GM18526 (cell line): Measurements from ENCODE around the gene TTC4.

Experiments
- POLR2A ChIP-seq: IDR thresholded peaks from 3 replicates; pipeline ENCODE4 v1.6.1; 2011; ENCODE audit not compliant: insufficient read length; ENCODE audit errors: extremely low read depth

Gene TTC4

DNA sequence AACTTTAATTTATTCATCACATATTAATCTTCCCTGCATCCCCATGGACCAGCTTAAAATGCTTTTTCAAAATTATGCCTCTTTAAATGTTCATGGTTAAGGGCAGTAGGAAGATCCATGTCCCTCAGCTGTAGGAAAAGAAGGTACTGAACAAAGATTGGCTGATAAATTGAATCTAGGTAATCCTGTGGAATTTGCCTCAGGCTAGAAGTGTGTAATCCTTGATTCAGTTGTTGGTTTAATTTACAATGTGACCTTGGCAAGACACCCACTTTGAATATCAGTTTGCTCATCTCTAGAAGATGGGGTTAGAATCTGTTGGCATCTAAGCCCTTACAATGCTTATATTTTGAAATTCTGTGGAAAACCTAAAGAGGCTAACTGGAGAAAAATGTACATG is 6.1 kb downstream of the TTC4 start:
- no peak for TF ChIP-seq POLR2A

DNA sequence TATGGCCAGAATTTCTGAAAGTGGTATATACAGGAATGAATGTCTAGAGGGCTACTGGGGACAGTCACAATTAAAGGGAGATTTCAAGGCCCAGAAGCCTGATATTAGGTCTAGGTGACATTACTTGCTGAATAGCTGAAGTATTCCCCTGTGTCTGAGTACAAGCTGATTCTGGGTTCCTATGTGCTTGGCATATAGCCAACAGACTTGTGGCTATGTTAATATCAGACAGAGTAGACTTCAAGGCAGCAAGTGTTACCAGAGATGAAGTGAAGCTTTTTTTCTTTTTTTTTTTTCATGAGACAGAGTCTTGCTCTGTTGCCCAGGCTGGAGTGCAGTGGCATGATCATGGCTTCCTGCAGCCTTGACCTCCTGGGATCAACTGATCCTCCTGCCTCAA is 8.3 kb downstream of the TTC4 start:
- no peak for TF ChIP-seq POLR2A

GRCh38 chr1:54724771-54725170 is 9.1 kb downstream of the TTC4 start:
- no peak for TF ChIP-seq POLR2A

DNA sequence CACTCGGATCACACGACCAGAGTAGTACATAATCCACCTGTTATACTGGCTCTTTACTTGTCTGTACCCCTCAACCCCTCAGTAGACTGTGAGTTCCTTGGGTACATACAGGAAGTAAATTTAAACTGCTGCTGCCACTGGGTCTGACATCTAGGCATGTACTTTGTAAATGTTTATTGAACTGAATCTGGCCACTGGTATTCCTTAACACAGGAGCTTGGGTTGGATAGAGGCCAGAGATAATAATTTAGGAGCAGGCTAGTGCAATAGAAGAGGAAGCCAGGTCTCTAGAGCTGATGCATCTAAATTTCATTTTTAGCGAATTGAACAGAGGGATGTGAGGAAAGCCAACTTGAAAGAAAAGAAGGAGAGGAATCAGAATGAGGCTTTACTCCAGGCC is 12.4 kb downstream of the TTC4 start:
- TF ChIP-seq POLR2A, result no peak

DNA sequence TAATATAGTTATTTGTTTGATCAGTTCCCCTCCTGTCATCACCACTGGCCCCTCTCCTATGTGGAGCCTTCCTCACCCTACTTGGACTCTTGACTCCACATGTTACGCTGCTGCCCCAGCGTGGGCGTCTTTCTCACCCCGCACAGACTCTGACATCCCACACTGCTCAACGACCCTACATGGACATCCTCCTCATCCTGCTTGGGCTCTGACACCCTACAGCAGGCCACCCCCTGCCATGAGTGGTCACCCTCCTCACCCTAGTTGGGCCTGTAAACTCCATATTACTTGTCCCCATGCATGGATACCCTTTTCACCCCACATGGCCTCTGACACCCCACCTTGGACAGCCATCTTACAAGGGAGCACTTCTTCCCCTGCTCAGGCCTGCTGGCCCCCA is 21.0 kb downstream of the TTC4 start:
- TF ChIP-seq POLR2A, result no peak

- TF ChIP-seq POLR2A, result no peak
Observed at GRCh38 chr1:54738244-54738643, 22.6 kb downstream of the TTC4 start.

DNA sequence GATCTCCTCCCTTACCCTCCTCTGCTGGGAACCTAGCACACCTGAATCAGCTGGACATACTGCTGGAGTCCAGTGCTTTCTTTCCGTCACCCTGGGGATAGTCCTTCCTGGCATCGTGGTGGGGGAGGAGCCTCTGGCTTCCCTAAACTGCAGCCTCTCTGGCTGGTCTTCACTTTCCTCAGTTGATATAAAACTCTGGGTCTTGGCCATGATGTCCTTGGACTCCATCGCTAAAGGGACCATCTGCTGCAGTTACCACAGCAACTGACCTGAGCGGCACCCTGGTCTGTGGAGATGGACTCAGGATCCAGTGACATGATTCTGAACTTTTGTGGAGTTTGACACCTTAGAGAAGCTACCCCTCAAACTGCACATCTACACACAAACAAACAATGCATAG is 25.9 kb downstream of the TTC4 start:
- no peak for TF ChIP-seq POLR2A

- TF ChIP-seq POLR2A, result no peak
Observed at GRCh38 chr1:54742282-54742681, 26.6 kb downstream of the TTC4 start.

DNA sequence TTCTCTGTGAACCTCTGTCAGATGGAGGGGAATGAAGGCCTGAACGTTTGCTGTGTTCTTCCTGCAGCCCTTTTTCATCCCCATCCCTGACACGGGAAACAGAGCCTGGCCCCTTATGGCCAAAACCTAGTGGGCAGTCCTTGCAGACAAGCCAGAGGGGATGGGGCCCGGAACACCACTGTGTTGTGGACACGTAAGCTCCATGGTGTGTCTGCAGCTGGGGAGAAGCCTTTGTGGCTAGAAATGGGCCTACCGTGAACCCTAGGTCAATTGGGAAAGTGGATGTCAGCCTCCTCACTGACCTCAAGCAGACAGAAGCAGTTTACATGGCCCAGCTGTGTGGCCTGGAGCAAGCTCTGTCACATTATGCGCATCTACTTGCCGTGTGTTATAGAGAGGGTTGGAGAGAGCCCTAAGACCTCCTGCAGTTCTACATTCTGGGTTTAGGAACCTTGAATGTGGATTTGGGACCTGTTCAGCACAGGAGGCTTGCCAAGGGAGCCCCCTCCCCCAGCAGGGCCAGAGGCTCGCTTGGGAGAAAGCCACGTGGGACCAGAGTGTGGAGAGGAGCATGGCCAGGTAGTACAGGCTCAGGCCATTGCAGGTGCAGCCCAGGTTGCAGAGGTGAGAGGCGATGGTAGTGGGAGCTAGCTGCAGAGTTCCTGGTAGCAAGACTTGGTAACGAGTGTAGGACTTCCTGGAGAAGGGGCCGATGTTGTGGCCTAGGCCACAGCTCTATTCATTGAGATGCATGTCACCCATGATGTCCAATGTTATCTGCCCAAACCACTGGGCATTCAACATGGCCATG is 28.0 kb downstream of the TTC4 start:
- TF ChIP-seq POLR2A, result no peak

GRCh38 chr1:54744696-54745095 is 29.0 kb downstream of the TTC4 start:
- no peak for TF ChIP-seq POLR2A

- no peak for TF ChIP-seq POLR2A
Observed at GRCh38 chr1:54745274-54745673, 29.6 kb downstream of the TTC4 start.

- no peak for TF ChIP-seq POLR2A
Observed at GRCh38 chr1:54745864-54746263, 30.2 kb downstream of the TTC4 start.

DNA sequence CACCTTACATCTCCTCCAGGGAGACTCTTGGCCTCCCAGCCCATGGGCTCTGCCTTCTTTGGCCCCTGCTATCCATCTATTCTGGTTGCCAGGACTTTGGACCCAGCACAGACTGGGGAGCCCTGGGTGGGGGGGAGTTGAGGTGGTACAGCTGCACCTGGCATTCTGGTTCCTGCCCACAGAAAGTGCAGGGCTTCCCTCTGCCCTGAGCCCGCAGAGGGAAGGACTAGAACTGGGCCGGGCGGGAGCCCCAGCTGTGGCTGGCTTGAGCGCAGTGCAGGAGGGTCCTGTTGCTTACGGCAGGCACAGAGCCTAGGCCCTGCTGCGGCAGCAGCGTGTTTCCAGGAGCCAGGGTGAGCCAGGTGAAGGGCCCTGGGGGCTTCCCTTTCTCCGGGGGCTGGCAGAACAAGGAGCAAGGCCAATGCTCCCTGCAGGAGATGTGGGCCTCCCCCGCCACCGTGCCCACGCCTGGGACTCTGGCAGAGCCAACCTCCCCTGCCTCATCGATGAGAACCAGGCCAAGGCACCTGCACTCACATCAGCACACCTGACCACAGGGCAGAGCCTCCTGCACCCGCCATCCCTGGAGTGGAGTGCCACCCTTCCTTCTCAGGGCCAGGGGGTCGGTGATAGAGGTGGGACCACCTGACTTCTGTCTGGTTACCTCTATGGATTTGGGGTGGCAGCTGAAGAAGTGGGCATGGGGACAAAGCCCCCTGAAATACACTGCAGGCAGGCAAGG is 32.6 kb downstream of the TTC4 start:
- TF ChIP-seq POLR2A, result no peak

- TF ChIP-seq POLR2A, result no peak
Observed at GRCh38 chr1:54750596-54750995, 34.9 kb downstream of the TTC4 start.

DNA sequence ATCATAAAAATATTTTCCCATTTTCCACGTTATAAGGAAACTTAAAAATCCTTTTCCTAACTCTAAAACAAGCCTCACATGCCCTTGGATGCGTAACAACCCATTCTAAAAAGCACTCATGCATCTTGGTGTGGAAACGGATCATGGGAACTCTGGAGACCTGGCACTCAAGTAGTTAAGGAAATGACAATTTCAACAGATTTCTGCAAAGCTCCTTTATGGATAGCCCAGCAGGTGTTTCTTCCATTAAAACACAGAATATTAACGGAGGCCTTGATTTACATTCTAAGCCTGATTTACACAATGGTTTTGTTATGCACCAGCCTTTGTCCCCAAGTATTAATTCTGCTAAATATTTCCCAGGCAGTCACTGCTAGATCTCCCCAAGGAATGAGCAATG is 35.8 kb downstream of the TTC4 start:
- TF ChIP-seq POLR2A, result no peak

- TF ChIP-seq POLR2A, result no peak
Observed at GRCh38 chr1:54754045-54754444, 38.4 kb downstream of the TTC4 start.
